ENCODE data around the gene RALA.
"Not testable (repeated sequence)": the region's sequence is repeated elsewhere in the genome, so short reads cannot be mapped to it uniquely, and the experiment has no call there.

The RALA gene

GRCh38 chr7:39683216-39683845 lies 60.0 kb downstream of the RALA start:
- H3K36me3 ChIP-seq (ENCODE audit: insufficient read depth): peaks cover 4% of the 10 kb centered on the region; the same call in 1 of the 2 replicates
- no peak overlapping the region for H3K4me2 ChIP-seq
- H3K9ac ChIP-seq: no peak overlapping the region
- H2AFZ ChIP-seq (ENCODE audit: low read depth): no peak overlapping the region
- H3K79me2 ChIP-seq (ENCODE audit: insufficient read depth, low read depth): peaks cover 11% of the 10 kb centered on the region; the same call in 1 of the 2 replicates
- H3K4me1 ChIP-seq (ENCODE audit: low read depth, poor library complexity, severe bottlenecking): no peaks in the 10 kb centered on the region
- H3K4me3 ChIP-seq (IDR thresholded peaks at IDR 0.05; ENCODE audit: insufficient read depth, low read depth, low read length): no peak overlapping the region
- no peaks in the 10 kb centered on the region for H4K20me1 ChIP-seq (ENCODE audit: insufficient read depth)
- H3K27me3 ChIP-seq (ENCODE audit: insufficient read depth, low read depth): no peaks in the 10 kb centered on the region
- H3K27ac ChIP-seq: no peak overlapping the region
- no peak for TF ChIP-seq CTCF (conservative IDR thresholded peaks at IDR 0.05; ENCODE audit: low read depth, low read length)

- TF ChIP-seq CTCF (conservative IDR thresholded peaks at IDR 0.05; ENCODE audit: low read depth, low read length): no peak
- H3K27ac ChIP-seq: no peak overlapping the region
- H2AFZ ChIP-seq (ENCODE audit: low read depth): no peak overlapping the region
- peaks cover 11% of the 10 kb centered on the region; the same call in 1 of the 2 replicates for H3K79me2 ChIP-seq (ENCODE audit: insufficient read depth, low read depth)
- no peak overlapping the region for H3K4me3 ChIP-seq (IDR thresholded peaks at IDR 0.05; ENCODE audit: insufficient read depth, low read depth, low read length)
- no peaks in the 10 kb centered on the region for H3K27me3 ChIP-seq (ENCODE audit: insufficient read depth, low read depth)
- H4K20me1 ChIP-seq (ENCODE audit: insufficient read depth): no peaks in the 10 kb centered on the region
- no peak overlapping the region for H3K9ac ChIP-seq
- H3K4me2 ChIP-seq: no peak overlapping the region
- peaks cover 6% of the 10 kb centered on the region; the same call in 1 of the 2 replicates for H3K36me3 ChIP-seq (ENCODE audit: insufficient read depth)
- no peaks in the 10 kb centered on the region for H3K4me1 ChIP-seq (ENCODE audit: low read depth, poor library complexity, severe bottlenecking)
Observed at GRCh38 chr7:39686261-39686924, 63.0 kb downstream of the RALA start.

GRCh38 chr7:39688611-39689480 lies 65.5 kb downstream of the RALA start:
- H2AFZ ChIP-seq (ENCODE audit: low read depth): no peak overlapping the region
- H3K27ac ChIP-seq: no peak overlapping the region
- H3K36me3 ChIP-seq (ENCODE audit: insufficient read depth): peaks cover 6% of the 10 kb centered on the region; the same call in 1 of the 2 replicates
- no peak overlapping the region for H3K4me2 ChIP-seq
- 0 out of 2 replicates have a peak, but pooled peaks cover 4% of the 10 kb centered on the region for H3K79me2 ChIP-seq (ENCODE audit: insufficient read depth, low read depth)
- no peak overlapping the region for H3K9ac ChIP-seq
- H3K4me1 ChIP-seq (ENCODE audit: low read depth, poor library complexity, severe bottlenecking): no peaks in the 10 kb centered on the region
- no peak overlapping the region for H3K4me3 ChIP-seq (IDR thresholded peaks at IDR 0.05; ENCODE audit: insufficient read depth, low read depth, low read length)
- no peaks in the 10 kb centered on the region for H4K20me1 ChIP-seq (ENCODE audit: insufficient read depth)
- no peak for TF ChIP-seq CTCF (conservative IDR thresholded peaks at IDR 0.05; ENCODE audit: low read depth, low read length)
- no peaks in the 10 kb centered on the region for H3K27me3 ChIP-seq (ENCODE audit: insufficient read depth, low read depth)

GRCh38 chr7:39691821-39692220 lies 68.4 kb downstream of the RALA start:
- H4K20me1 ChIP-seq (ENCODE audit: insufficient read depth): no peaks in the 10 kb centered on the region
- TF ChIP-seq CTCF (conservative IDR thresholded peaks at IDR 0.05; ENCODE audit: low read depth, low read length): no peak
- H3K9ac ChIP-seq: no peak overlapping the region
- no peak overlapping the region for H2AFZ ChIP-seq (ENCODE audit: low read depth)
- H3K79me2 ChIP-seq (ENCODE audit: insufficient read depth, low read depth): no peaks in the 10 kb centered on the region
- no peaks in the 10 kb centered on the region for H3K27me3 ChIP-seq (ENCODE audit: insufficient read depth, low read depth)
- no peak overlapping the region for H3K27ac ChIP-seq
- H3K4me3 ChIP-seq (IDR thresholded peaks at IDR 0.05; ENCODE audit: insufficient read depth, low read depth, low read length): no peak overlapping the region
- no peak overlapping the region for H3K4me2 ChIP-seq
- H3K4me1 ChIP-seq (ENCODE audit: low read depth, poor library complexity, severe bottlenecking): no peaks in the 10 kb centered on the region
- peaks cover 6% of the 10 kb centered on the region; the same call in 1 of the 2 replicates for H3K36me3 ChIP-seq (ENCODE audit: insufficient read depth)

- H4K20me1 ChIP-seq (ENCODE audit: insufficient read depth); H3K79me2 ChIP-seq (ENCODE audit: insufficient read depth, low read depth); H2AFZ ChIP-seq (ENCODE audit: low read depth); H3K4me3 ChIP-seq (IDR thresholded peaks at IDR 0.05; ENCODE audit: insufficient read depth, low read depth, low read length); H3K9ac ChIP-seq; H3K36me3 ChIP-seq (ENCODE audit: insufficient read depth); H3K27ac ChIP-seq; H3K4me1 ChIP-seq (ENCODE audit: low read depth, poor library complexity, severe bottlenecking); H3K4me2 ChIP-seq; H3K27me3 ChIP-seq (ENCODE audit: insufficient read depth, low read depth): not testable (repeated sequence)
Observed at GRCh38 chr7:39693086-39693485, 69.7 kb downstream of the RALA start.

Data from KMS-11 (cell line).